ENCODE results near the gene MLXIP. TPM values are rescaled to one million over a fixed set of nuclear protein-coding genes. Genes with fewer than 3 reads are reported as not detected.

MLXIP gene
- total and polyA plus RNA-seq, 2 of the 4 experiments (the other 2 are of a cell fraction) = 2.7 to 10.8 TPM

DNA sequence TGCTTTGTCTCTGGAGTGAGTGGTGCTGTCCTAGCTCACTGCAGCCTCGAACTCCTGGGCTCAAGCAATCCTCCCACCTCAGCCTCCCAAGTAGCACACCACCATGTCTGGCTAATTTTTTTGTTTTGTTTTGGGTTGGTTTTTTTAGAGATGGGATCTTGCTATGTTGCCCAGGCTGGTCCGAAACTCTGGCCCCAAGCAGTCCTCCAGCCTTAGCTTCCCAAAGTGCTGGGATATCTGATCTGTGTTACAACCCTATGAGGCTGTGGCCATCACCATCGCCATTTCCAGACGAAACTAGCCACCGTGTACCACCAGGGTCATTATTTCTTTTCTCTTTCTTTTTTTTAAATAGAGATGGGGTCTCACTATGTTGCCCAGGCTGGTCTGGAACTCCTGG, 92.8 kb downstream of the MLXIP start:
- H3K23ac ChIP-seq (ENCODE audit: low read depth, low read length) = no peak overlapping the region
- H3K36me3 ChIP-seq (ENCODE audit: control insufficient read depth, insufficient read depth, low read length) = no peaks in the 10 kb centered on the region
- H2BK20ac ChIP-seq (ENCODE audit: low read depth, low read length) = no peak overlapping the region
- H3K27ac ChIP-seq (ENCODE audit: insufficient read depth, low read length) = no peak overlapping the region
- TF ChIP-seq RAD21 (IDR thresholded peaks at IDR 0.05; ENCODE audit: low read length) (no peak), POLR2A (IDR thresholded peaks at IDR 0.05; ENCODE audit: low read depth, low read length) (no peak), MAZ (IDR thresholded peaks at IDR 0.05; ENCODE audit: borderline replicate concordance, low read depth, low read length) (no peak), MXI1 (IDR thresholded peaks at IDR 0.05; ENCODE audit: borderline replicate concordance, low read depth, low read length) (no peak), MAFK (IDR thresholded peaks at IDR 0.05; ENCODE audit: low read depth, low read length) (no peak)
- no peak overlapping the region for H2BK5ac ChIP-seq (ENCODE audit: low read depth, low read length, poor library complexity, severe bottlenecking)
- H3K9me3 ChIP-seq (ENCODE audit: control insufficient read depth, insufficient read depth, low read length) = no peaks in the 10 kb centered on the region
- ChIA-PET CTCF (no interaction called here), POLR2A (ENCODE audit: unreplicated experiment) (no interaction called here)
- peaks cover 24% of the 10 kb centered on the region for H3K27me3 ChIP-seq (ENCODE audit: control insufficient read depth, insufficient read depth, low read length)
- no peak overlapping the region for H2BK15ac ChIP-seq (ENCODE audit: low read depth, low read length)
- no CpG with 5 or more reads among the region's 5 CpGs for WGBS, 2 experiments (ENCODE audit: extremely low coverage in 2 of 2, insufficient read length in 1 of 2)
- in situ Hi-C loops (cut with MboI; ENCODE audit: low sequenced_read_pairs) = no loop called here
- no peaks in the 10 kb centered on the region for H3K4me1 ChIP-seq (ENCODE audit: control insufficient read depth, insufficient read depth, low read length)
- H4K8ac ChIP-seq (ENCODE audit: low read depth in 2 of 2, low read length in 2 of 2) = no peak overlapping the region
- BruUV-seq (replicated peaks) = no TSS peak
- no peak overlapping the region for H2AK9ac ChIP-seq (replicated peaks; ENCODE audit: low read depth, low read length, poor library complexity)
- no peak overlapping the region for H2BK120ac ChIP-seq (ENCODE audit: low read depth, low read length)
- H4K5ac ChIP-seq (ENCODE audit: low read depth, low read length) = no peak overlapping the region
- dilution Hi-C loops (cut with HindIII; ENCODE audit: low sequenced_read_pairs, unreplicated experiment) = no loop called here
- no peak overlapping the region for H2AK5ac ChIP-seq (ENCODE audit: low read depth, low read length)
- H3K18ac ChIP-seq (ENCODE audit: low read depth, low read length) = no peak overlapping the region
- no peak overlapping the region for H3K56ac ChIP-seq (ENCODE audit: extremely low read depth, insufficient read depth, low read length)
- H4K20me1 ChIP-seq (ENCODE audit: insufficient read depth, low read length) = no peaks in the 10 kb centered on the region
- DNase-seq (no peak), ATAC-seq (ENCODE audit: low read depth) (no peak)
- intact Hi-C loops (cut with micrococcal nuclease) = no loop called here
- H3K9ac ChIP-seq (ENCODE audit: low read depth, low read length) = no peak overlapping the region
- H3K14ac ChIP-seq (replicated peaks; ENCODE audit: low read depth, low read length) = no peak overlapping the region
- no peak overlapping the region for H4K91ac ChIP-seq (ENCODE audit: insufficient read depth, low read depth, low read length)
- H3K4me2 ChIP-seq (ENCODE audit: low read depth, low read length) = no peak overlapping the region
- no peak overlapping the region for H2AFZ ChIP-seq (replicated peaks; ENCODE audit: low read length, poor library complexity)
- no peak overlapping the region for H3K4ac ChIP-seq (ENCODE audit: low read depth, low read length)
- H3K79me1 ChIP-seq (ENCODE audit: low read depth in 1 of 2, low read length in 2 of 2) = no peaks in the 10 kb centered on the region
- H3K9me1 ChIP-seq (ENCODE audit: insufficient read depth, low read length) = no peaks in the 10 kb centered on the region; the same call in 1 of the 2 replicates
- H3K4me3 ChIP-seq (ENCODE audit: insufficient read depth, low read depth, low read length) = no peak overlapping the region

Data from IMR-90 (cell line).